HG03565 (cell line): Measurements from ENCODE around the gene RBX1.
"Not testable (repeated sequence)": the region's sequence is repeated elsewhere in the genome, so short reads cannot be mapped to it uniquely, and the experiment has no call there.

ENCODE experiments used
- ATAC-seq: cut with Tn5 transposase; IDR thresholded peaks from one replicate; pipeline ENCODE4 v1.9.1; 2021; ENCODE audit warnings: mild to moderate bottlenecking, moderate library complexity; ENCODE audit not compliant: unreplicated experiment

RBX1 gene

GRCh38 chr22:40950962-40951794 lies at the start of gene RBX1:
Gene RBX1 (plus strand): TSS chr22:40951378. CDS start chr22:40951399, 21 bp downstream.
- peak; percentile 71 for ATAC-seq

DNA sequence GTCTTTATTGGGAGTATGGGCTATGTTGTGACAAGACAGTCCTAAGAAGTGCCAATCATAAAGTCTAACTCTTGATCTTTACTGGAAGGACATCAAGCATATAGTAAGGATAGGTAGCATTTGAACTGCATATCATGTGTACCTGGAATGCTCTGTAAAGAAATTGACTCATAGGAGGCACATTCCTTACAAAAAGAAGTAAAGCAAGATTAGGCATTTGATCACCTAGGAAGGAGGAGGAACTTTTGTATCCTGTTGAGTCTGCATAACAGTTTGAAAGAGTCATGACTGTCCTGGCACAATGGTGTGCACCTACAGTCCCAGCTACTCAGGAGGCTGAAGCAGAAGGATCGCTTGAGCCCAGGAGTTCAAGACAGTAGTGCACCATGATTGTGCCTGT lies 47.1 kb upstream of the RBX1 start:
- ATAC-seq = no peak

GRCh38 chr22:40908895-40909294 lies 42.3 kb upstream of the RBX1 start:
- ATAC-seq = no peak

- ATAC-seq = no peak
Observed at GRCh38 chr22:40911772-40912171, 39.4 kb upstream of the RBX1 start.

DNA sequence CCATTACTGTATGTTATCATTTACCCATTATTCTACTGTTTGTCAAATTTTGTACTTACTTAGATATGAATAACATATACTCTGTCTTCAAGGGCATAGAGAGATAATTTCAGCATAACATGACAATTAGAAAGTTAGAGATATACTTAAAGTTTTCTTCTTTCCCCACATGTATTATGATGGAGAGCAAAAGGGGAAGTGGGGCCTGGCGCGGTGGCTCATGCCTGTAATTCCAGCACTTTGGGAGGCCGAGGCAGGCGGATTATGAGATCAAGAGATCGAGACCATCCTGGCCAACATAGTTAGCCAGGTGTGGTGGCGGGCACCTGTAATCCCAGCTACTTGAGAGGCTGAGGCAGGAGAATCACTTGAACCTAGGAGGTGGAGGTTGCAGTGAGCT lies 38.2 kb upstream of the RBX1 start:
- ATAC-seq = not testable (repeated sequence)

GRCh38 chr22:40919446-40919845 lies 31.7 kb upstream of the RBX1 start:
- ATAC-seq = no peak

GRCh38 chr22:40920526-40920925 lies 30.7 kb upstream of the RBX1 start:
- no peak for ATAC-seq

DNA sequence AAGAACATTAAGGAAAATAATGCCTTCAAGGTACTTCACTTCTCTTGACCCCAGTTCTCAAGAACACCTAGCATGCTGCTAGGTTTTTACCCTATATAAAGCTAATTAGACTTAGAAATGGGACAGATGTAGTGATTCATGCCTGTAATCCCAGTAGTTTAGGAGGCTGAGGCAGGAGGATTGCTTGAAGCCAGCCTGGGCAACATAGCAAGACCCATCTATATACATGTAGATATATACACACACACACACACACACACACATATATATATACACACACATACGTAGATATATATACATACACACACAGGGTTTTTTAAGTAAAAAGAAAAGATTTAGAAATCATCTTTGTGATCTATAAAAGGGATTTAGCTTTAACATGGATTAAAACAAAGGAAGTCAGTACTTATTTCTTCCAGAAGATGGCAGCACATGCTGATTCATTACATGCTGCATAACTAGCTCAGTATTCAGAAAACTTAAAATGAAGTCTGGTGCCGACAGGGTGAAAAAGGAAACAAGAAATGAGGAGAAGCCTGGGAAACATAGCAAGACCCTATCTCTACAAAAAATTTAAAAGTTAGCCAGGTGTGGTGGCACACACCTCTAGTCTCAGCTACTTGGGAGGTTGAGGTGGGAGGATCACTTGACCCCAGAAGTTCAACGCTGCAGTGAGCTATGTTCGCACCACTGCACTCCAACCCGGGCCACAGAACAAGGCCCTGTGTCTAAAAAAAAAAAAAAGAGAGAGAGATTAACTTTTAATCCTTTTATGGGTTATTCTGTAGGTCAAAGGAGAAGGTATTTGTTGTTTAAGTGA lies 28.5 kb upstream of the RBX1 start:
- no peak for ATAC-seq

DNA sequence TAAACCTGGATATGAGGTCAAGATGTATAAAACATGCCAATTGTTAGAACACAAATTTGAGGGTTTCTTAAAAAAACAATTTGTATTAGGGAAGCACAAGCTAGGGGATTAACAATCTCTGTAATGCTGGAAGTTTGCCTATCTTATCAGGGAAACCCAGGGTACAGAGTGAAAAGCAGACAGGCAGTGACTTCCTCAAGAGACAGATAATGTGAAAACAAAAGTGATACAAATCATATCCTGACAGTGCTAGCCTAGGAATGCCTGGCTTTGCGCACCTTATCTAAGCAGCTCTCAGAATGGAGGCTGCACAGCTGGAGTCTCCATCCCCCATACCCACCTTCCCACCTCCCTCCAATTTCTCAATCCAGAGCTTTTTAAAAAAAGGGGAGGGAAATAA lies 22.5 kb upstream of the RBX1 start:
- no peak for ATAC-seq

DNA sequence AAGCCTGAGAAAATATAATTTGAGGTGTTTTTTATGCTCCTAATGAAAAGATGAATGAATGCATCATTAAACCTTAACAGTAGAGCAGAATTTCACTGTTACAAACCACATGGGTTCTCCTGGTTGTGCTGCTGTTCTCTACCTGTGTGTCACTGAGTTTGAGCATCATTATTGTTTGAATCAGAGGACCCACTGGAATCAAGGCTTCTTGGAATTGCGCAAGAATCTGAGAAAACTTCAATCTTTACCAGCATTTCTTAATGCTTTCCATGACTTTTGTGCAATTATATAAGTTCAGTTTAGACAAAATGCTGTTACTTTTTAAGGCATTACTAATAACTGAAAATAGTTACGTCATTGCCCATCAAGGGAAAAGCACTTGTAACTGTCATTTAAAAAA lies 18.8 kb upstream of the RBX1 start:
- ATAC-seq = no peak

DNA sequence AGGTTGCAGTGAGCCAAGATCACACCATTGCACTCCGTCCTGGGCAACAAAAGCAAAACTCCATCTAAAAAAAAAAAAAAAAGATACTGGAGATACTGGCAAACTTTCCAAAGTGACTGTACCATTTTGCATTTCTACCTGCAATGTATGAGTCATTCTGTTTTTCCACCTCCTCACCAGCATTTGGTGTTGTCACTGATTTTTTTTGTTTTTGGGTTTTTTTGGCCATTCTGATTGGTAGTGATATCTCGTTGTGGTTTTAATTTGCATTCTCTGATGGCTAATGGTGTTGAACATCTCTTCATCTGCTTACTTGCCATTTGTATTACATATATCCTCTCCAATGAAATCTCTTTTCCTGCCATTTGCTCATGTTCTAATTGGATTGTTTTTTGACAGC lies 12.0 kb upstream of the RBX1 start:
- ATAC-seq = no peak

GRCh38 chr22:40951795-40952605 lies 822 bp downstream of the RBX1 start:
- ATAC-seq = no peak

GRCh38 chr22:40953471-40953870 lies 2.3 kb downstream of the RBX1 start:
- no peak for ATAC-seq

GRCh38 chr22:40954113-40954512 lies 2.9 kb downstream of the RBX1 start:
- ATAC-seq = no peak

DNA sequence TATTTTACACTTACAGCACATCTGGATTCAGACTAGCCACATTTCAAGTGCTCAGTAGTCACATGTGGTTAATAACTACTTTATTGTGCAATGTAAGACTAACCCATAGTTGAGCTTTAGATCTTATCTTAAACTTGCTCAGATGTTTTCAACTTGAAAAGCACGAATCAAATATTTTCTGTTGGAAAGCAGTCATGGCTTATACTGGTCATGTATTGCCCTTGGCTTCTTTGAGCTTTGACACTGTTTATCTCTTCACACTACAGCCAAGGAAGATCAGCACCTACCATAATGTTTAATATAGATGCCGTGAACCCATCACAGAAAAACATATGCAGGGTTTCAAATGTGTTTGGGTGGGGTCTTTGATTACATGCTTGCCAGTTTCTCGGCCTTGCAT lies 4.4 kb downstream of the RBX1 start:
- no peak for ATAC-seq

- ATAC-seq = no peak
Observed at GRCh38 chr22:40957601-40958000, 6.4 kb downstream of the RBX1 start.

DNA sequence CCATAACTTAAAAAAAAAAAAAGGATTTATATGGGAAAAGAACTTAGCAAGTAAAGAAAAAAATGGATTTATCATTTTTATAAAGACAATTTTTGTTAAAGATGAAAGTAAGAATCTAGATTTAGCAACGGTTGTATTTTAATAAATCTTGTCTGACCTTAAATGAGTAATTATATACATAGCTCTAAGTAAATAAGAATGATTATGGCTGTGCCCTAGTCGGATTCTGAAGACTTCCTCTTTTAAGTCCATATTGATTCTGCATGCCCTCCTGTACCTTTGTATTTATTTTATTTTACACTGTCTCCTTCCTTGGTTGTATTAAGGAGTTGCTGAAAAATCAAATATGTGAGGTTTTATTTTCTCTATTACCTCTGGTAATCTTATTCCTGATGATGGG lies 7.1 kb downstream of the RBX1 start:
- ATAC-seq = no peak

DNA sequence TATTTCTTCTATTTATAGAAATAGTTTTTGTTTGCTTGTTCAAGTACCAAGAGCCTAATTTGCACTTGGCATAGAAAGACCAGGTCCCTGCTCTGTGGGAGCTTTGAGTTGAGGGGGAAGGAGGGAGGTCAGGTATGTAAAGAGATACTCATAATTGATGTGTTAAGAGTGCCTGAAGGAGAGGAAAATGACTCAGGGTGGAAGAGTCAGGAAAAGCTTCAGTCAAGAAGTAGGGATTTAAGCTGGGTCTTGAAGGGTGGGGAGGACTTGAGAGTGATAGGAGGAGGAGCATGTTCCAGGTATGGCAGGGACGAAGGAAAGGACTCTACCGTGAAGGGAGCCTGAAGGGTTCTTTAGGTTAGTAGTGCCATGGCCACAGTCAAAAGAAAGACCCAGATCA lies 9.0 kb downstream of the RBX1 start:
- ATAC-seq = no peak

GRCh38 chr22:40965936-40966725 lies 15.0 kb downstream of the RBX1 start:
- no peak for ATAC-seq

- ATAC-seq = no peak
Observed at GRCh38 chr22:40966726-40967085, 15.5 kb downstream of the RBX1 start.
